Smooth muscle cell (in vitro differentiated cells): ENCODE measurements around the gene STING1. TPM values are rescaled to one million over a fixed set of nuclear protein-coding genes. Genes with fewer than 3 reads are reported as not detected.
A peak's percentile ranks its signal among the peaks of the same experiment; 100 is the strongest.

ENCODE experiments used
- DNase-seq: peaks from one replicate; lab custom pipeline; 2025; ENCODE audit not compliant: unreplicated experiment; lab: John Stamatoyannopoulos, UW
- H2AFZ ChIP-seq: fragments of 200-600 bp; sonication (generic); 2 replicates; pipeline ENCODE4 v1.6.0; 2016; ENCODE audit warnings: antibody characterized with exemption, low read depth, mild to moderate bottlenecking
- H3F3A ChIP-seq: fragments of 200-600 bp; sonication (generic); 2 replicates; pipeline ENCODE4 v1.6.0; 2017; ENCODE audit warnings: antibody characterized with exemption, low read depth
- H3K27ac ChIP-seq: fragments of 200-600 bp; sonication (generic); 2 replicates; pipeline ENCODE4 v1.5.1; 2016; ENCODE audit warnings: low read depth, mild to moderate bottlenecking
- H3K27me3 ChIP-seq: fragments of 200-600 bp; sonication (generic); 2 replicates; pipeline ENCODE4 v1.6.1; 2016; ENCODE audit warnings: low read depth, mild to moderate bottlenecking
- H3K36me3 ChIP-seq: fragments of 200-600 bp; sonication (generic); 2 replicates; pipeline ENCODE4 v1.5.1; 2016; ENCODE audit warnings: low read depth
- H3K4me1 ChIP-seq: fragments of 200-600 bp; sonication (generic); 2 replicates; pipeline ENCODE4 v1.5.1; 2016; ENCODE audit warnings: low read depth
- H3K4me2 ChIP-seq: fragments of 200-600 bp; sonication (generic); 2 replicates; pipeline ENCODE4 v1.6.0; 2016; ENCODE audit warnings: mild to moderate bottlenecking
- H3K4me3 ChIP-seq: fragments of 200-600 bp; sonication (generic); 2 replicates; pipeline ENCODE4 v1.5.1; 2016; ENCODE audit warnings: mild to moderate bottlenecking
- H3K79me2 ChIP-seq: fragments of 200-600 bp; sonication (generic); 2 replicates; pipeline ENCODE4 v1.6.0; 2016; ENCODE audit warnings: low read depth, mild to moderate bottlenecking
- H3K9ac ChIP-seq: fragments of 200-600 bp; sonication (generic); 2 replicates; pipeline ENCODE4 v1.6.0; 2016; ENCODE audit warnings: low read depth
- H3K9me3 ChIP-seq: fragments of 200-600 bp; sonication (generic); replicated peaks from 2 replicates; pipeline ENCODE4 v1.5.1; 2016; ENCODE audit warnings: low read depth
- H4K20me1 ChIP-seq: fragments of 200-600 bp; sonication (generic); 2 replicates; pipeline ENCODE4 v1.6.0; 2016; ENCODE audit warnings: low read depth
- WGBS: methylation state at CpG from one replicate; pipeline ENCODE4 v1.1.7; 2016; ENCODE audit warnings: low lambda C conversion rate; 5-methylcytosine and 5-hydroxymethylcytosine counted together
- polyA plus RNA-seq: library from polyadenylated mRNA; unstranded; fragments of >200 nt; fragmentation: Nextera tagmentation; extraction: Ambion mirVana; gene quantifications from 2 replicates; pipeline ENCODE4 v1.2.1, GENCODE V29; 2016
- total RNA-seq: library from RNA; depleted of rRNA; stranded (reverse); fragments of >200 nt; gene quantifications from 2 replicates; pipeline ENCODE4 v1.2.3, GENCODE V29; 2014
- TF ChIP-seq, protein P1 (sequence below): fragments of 200-600 bp; sonication (generic); IDR thresholded peaks from 2 replicates; pipeline ENCODE4 v1.5.1; 2017; ENCODE audit warnings: borderline replicate concordance, mild to moderate bottlenecking, antibody characterized with exemption; ENCODE audit not compliant: insufficient read depth, poor library complexity, severe bottlenecking

STING1 gene
- total and polyA plus RNA-seq, 2 experiments from 2014 or later: 5.8 to 9.6 TPM

DNA sequence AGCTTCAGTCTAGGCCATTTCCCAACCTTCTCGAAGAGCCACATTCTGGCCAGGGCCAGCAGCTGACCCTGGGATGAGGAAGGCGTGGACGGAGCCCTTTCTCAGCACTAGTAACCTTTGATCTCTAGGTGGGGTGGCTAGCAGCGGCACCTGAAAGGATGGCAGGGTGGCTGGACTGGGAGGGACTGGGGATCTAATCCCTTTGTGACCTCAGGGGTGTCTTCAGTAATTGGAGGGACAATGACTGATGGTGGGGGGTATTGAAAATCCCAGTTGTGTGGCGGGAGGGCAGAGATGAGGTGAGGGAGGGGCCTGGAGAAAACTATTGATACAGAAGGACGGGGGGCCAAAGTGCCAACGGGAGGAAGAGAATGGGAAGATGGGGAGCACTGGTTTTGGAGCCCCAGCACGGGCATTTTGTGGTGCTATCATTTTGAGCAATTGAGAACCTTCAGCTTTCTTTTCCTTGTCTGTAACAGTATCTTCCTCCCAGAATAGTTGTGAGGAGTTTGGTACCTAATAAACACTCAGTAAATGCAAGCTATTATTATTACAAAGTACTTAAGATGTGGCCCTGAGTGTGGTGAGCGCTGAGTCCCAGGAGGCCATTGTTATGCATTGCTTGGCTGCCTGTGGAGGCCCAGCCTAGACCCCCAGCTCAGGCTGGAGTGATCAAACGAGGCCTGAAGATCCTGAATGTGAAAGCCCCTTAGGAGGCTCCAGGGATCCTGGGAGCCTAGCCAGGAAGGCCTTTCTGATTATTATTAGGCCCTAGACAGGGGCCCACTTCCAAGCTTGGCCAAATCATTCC lies 41.3 kb upstream of the STING1 start:
- TF ChIP-seq, protein P1, sequence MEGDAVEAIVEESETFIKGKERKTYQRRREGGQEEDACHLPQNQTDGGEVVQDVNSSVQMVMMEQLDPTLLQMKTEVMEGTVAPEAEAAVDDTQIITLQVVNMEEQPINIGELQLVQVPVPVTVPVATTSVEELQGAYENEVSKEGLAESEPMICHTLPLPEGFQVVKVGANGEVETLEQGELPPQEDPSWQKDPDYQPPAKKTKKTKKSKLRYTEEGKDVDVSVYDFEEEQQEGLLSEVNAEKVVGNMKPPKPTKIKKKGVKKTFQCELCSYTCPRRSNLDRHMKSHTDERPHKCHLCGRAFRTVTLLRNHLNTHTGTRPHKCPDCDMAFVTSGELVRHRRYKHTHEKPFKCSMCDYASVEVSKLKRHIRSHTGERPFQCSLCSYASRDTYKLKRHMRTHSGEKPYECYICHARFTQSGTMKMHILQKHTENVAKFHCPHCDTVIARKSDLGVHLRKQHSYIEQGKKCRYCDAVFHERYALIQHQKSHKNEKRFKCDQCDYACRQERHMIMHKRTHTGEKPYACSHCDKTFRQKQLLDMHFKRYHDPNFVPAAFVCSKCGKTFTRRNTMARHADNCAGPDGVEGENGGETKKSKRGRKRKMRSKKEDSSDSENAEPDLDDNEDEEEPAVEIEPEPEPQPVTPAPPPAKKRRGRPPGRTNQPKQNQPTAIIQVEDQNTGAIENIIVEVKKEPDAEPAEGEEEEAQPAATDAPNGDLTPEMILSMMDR: no peak
- H2AFZ ChIP-seq: no peak overlapping the region

GRCh38 chr5:139517683-139518564 lies 35.4 kb upstream of the STING1 start:
- no peaks in the 10 kb centered on the region for H3K79me2 ChIP-seq
- H3K9ac ChIP-seq: peak overlapping the region; percentile 36
- H4K20me1 ChIP-seq: no peaks in the 10 kb centered on the region
- 11% methylated on average over 51 of the region's 56 CpGs for WGBS
- no peaks in the 10 kb centered on the region for H3K36me3 ChIP-seq
- peak overlapping the region; percentile 51 for H3K4me3 ChIP-seq
- H3K27ac ChIP-seq: peak overlapping the region; percentile 15
- H3K27me3 ChIP-seq: no peaks in the 10 kb centered on the region
- H3K4me1 ChIP-seq: no peaks in the 10 kb centered on the region
- peak overlapping the region; percentile 86 for H3K4me2 ChIP-seq
- H3K9me3 ChIP-seq: no peaks in the 10 kb centered on the region
- TF ChIP-seq, protein P1: peak; percentile 95
- DNase-seq: peak; percentile 72
- no peaks in the 10 kb centered on the region for H3F3A ChIP-seq
- peak overlapping the region; percentile 88 for H2AFZ ChIP-seq

More for the DNA sequence above, 41.3 kb upstream of the STING1 start:
- H3K4me2 ChIP-seq: no peak overlapping the region
- peaks cover 14% of the 10 kb centered on the region for H3K4me1 ChIP-seq
- no peaks in the 10 kb centered on the region for H3K36me3 ChIP-seq
- no peak overlapping the region for H3K27ac ChIP-seq
- 64% methylated on average over 10 of the region's 10 CpGs for WGBS
- no peak overlapping the region for H3K9ac ChIP-seq
- H3K79me2 ChIP-seq: no peaks in the 10 kb centered on the region
- H3F3A ChIP-seq: no peaks in the 10 kb centered on the region
- no peak overlapping the region for H3K4me3 ChIP-seq
- no peaks in the 10 kb centered on the region for H3K9me3 ChIP-seq
- no peaks in the 10 kb centered on the region for H3K27me3 ChIP-seq
- no peaks in the 10 kb centered on the region for H4K20me1 ChIP-seq
- DNase-seq: no peak

GRCh38 chr5:139514486-139514856 lies 31.9 kb upstream of the STING1 start:
- Histone ChIP-seq H3K9ac (no peak overlapping the region), H3K4me2 (no peak overlapping the region), H3K4me1 (no peaks in the 10 kb centered on the region), H3K79me2 (no peaks in the 10 kb centered on the region), H3K36me3 (no peaks in the 10 kb centered on the region), H2AFZ (no peak overlapping the region), H3K9me3 (no peaks in the 10 kb centered on the region), H3K4me3 (no peak overlapping the region), H3F3A (no peaks in the 10 kb centered on the region), H3K27me3 (no peaks in the 10 kb centered on the region), H3K27ac (no peak overlapping the region), H4K20me1 (no peaks in the 10 kb centered on the region)
- WGBS: 93% methylated on average over 2 of the region's 2 CpGs
- no peak for DNase-seq
- TF ChIP-seq, protein P1: no peak
